Measurements from ENCODE around the gene VWA3B.
"Not testable (repeated sequence)": the region's sequence is repeated elsewhere in the genome, so short reads cannot be mapped to it uniquely, and the experiment has no call there.

VWA3B gene

GRCh38 chr2:98086491-98087446 lies at the start of gene VWA3B:
Gene VWA3B (plus strand): TSS chr2:98087167. CDS start chr2:98093093, 5,926 bp downstream.
- peak in 1 of 2 donors; percentile 11 for DNase-seq (ENCODE audit: low read depth in 2 of 2)

GRCh38 chr2:98037206-98037605 lies 49.8 kb upstream of the VWA3B start:
- DNase-seq (ENCODE audit: low read depth in 2 of 2): no peak

GRCh38 chr2:98037666-98038336 lies 49.2 kb upstream of the VWA3B start:
- no peak for DNase-seq (ENCODE audit: low read depth in 2 of 2)

GRCh38 chr2:98039085-98039756 lies 47.7 kb upstream of the VWA3B start:
- DNase-seq (ENCODE audit: low read depth in 2 of 2): no peak

- DNase-seq (ENCODE audit: low read depth in 2 of 2): no peak
These were observed 46.5 kb upstream of the VWA3B start for GRCh38 chr2:98040331-98040939.

- no peak for DNase-seq (ENCODE audit: low read depth in 2 of 2)
These were observed 43.9 kb upstream of the VWA3B start for GRCh38 chr2:98043101-98043500.

GRCh38 chr2:98044730-98045129 lies 42.2 kb upstream of the VWA3B start:
- DNase-seq (ENCODE audit: low read depth in 2 of 2): not testable (repeated sequence)

GRCh38 chr2:98050070-98050469 lies 36.9 kb upstream of the VWA3B start:
- no peak for DNase-seq (ENCODE audit: low read depth in 2 of 2)

GRCh38 chr2:98058191-98058975 lies 28.6 kb upstream of the VWA3B start:
- DNase-seq (ENCODE audit: low read depth in 2 of 2): no peak

GRCh38 chr2:98060277-98060676 lies 26.7 kb upstream of the VWA3B start:
- DNase-seq (ENCODE audit: low read depth in 2 of 2): no peak

- no peak for DNase-seq (ENCODE audit: low read depth in 2 of 2)
These were observed 23.6 kb upstream of the VWA3B start for GRCh38 chr2:98063291-98063854.

GRCh38 chr2:98065808-98066207 lies 21.2 kb upstream of the VWA3B start:
- DNase-seq (ENCODE audit: low read depth in 2 of 2): no peak

GRCh38 chr2:98067160-98067559 lies 19.8 kb upstream of the VWA3B start:
- no peak for DNase-seq (ENCODE audit: low read depth in 2 of 2)

GRCh38 chr2:98070081-98070480 lies 16.9 kb upstream of the VWA3B start:
- no peak for DNase-seq (ENCODE audit: low read depth in 2 of 2)

GRCh38 chr2:98072442-98072841 lies 14.5 kb upstream of the VWA3B start:
- DNase-seq (ENCODE audit: low read depth in 2 of 2): no peak

- DNase-seq (ENCODE audit: low read depth in 2 of 2): no peak
These were observed 8.3 kb upstream of the VWA3B start for GRCh38 chr2:98078701-98079100.

GRCh38 chr2:98084151-98084868 lies 2.7 kb upstream of the VWA3B start:
- no peak for DNase-seq (ENCODE audit: low read depth in 2 of 2)

GRCh38 chr2:98084869-98085238 lies 2.1 kb upstream of the VWA3B start:
- no peak for DNase-seq (ENCODE audit: low read depth in 2 of 2)

- DNase-seq (ENCODE audit: low read depth in 2 of 2): no peak
These were observed 1.3 kb upstream of the VWA3B start for GRCh38 chr2:98085649-98086048.

GRCh38 chr2:98087447-98088020 lies 567 bp downstream of the VWA3B start:
- no peak for DNase-seq (ENCODE audit: low read depth in 2 of 2)

Measured in stimulated activated CD4-positive, alpha-beta T cell treated with anti-CD3 and anti-CD28 coated beads, Interleukin-1b, Interleukin-23, amount 100 ng/mL, for 1 hour (primary cell).